ENCODE results near the gene MUSTN1. TPM values are rescaled to one million over a fixed set of nuclear protein-coding genes. Genes with fewer than 3 reads are reported as not detected.

MUSTN1 gene
- total and polyA plus RNA-seq, 2 experiments from 2014 or later: 1.2 to 1.4 TPM

GRCh38 chr3:52882377-52882776, 47.6 kb upstream of the MUSTN1 start:
- no peaks in the 10 kb centered on the region for H3K9me2 ChIP-seq (ENCODE audit: insufficient read depth)
- Mint-ChIP-seq H3K4me3 (no peak overlapping the region), H3K4me1 (no peaks in the 10 kb centered on the region), H3K27ac (no peak overlapping the region), H3K27me3 (ENCODE audit: insufficient read depth, low read depth, poor library complexity) (peaks cover 5% of the 10 kb centered on the region), H3K9me3 (no peaks in the 10 kb centered on the region), H3K36me3 (ENCODE audit: low read depth) (peaks cover 16% of the 10 kb centered on the region; the same call in 2 of the 3 replicates)
- H3K4me2 ChIP-seq: no peak overlapping the region
- peaks cover 14% of the 10 kb centered on the region for H3K79me2 ChIP-seq (replicated peaks; ENCODE audit: insufficient read depth)
- H2AFZ ChIP-seq: no peak overlapping the region
- H3K36me3 ChIP-seq (ENCODE audit: insufficient read depth): no peaks in the 10 kb centered on the region
- TF ChIP-seq EZH2 (IDR thresholded peaks at IDR 0.05; ENCODE audit: low read depth, unreplicated experiment) (no peak), EZH2phosphoT487 (IDR thresholded peaks at IDR 0.05; ENCODE audit: unreplicated experiment) (no peak), ZNF331 (CRISPR knock-in tag; IDR thresholded peaks at IDR 0.05; ENCODE audit: low read depth) (no peak), ZNF114 (CRISPR knock-in tag; IDR thresholded peaks at IDR 0.05) (no peak), ZNF462 (CRISPR knock-in tag; IDR thresholded peaks at IDR 0.05) (no peak), CREB1 (CRISPR knock-in tag; IDR thresholded peaks at IDR 0.05; ENCODE audit: low read depth) (no peak)
- ATAC-seq: no peak
- H3F3A ChIP-seq (replicated peaks; ENCODE audit: low read depth): no peaks in the 10 kb centered on the region
- DNase-seq (ENCODE audit: low spot score): no peak
- no peaks in the 10 kb centered on the region; the same call in none of the 2 replicates for H4K20me1 ChIP-seq (replicated peaks; ENCODE audit: insufficient read depth)
- no peaks in the 10 kb centered on the region for H3K4me1 ChIP-seq (ENCODE audit: insufficient read depth)
- no peak overlapping the region for H3K4me3 ChIP-seq
- no peaks in the 10 kb centered on the region for H3K27me3 ChIP-seq (ENCODE audit: insufficient read depth)
- H3K27ac ChIP-seq (ENCODE audit: low read depth): no peak overlapping the region

- no peak overlapping the region for H3K4me3 Mint-ChIP-seq
- no peak for TF ChIP-seq CREB1 (CRISPR knock-in tag; IDR thresholded peaks at IDR 0.05; ENCODE audit: low read depth)
- TF ChIP-seq REST (IDR thresholded peaks at IDR 0.05; ENCODE audit: unreplicated experiment): no peak
- no peak for TF ChIP-seq ETS1 (IDR thresholded peaks at IDR 0.05)
- no peak for TF ChIP-seq NANOG (IDR thresholded peaks at IDR 0.05; ENCODE audit: borderline replicate concordance)
These were observed 47.1 kb upstream of the MUSTN1 start for GRCh38 chr3:52881871-52882270.

More at GRCh38 chr3:52881871-52882270, 47.1 kb upstream of the MUSTN1 start:
- Histone ChIP-seq H3K4me3 (no peak overlapping the region), H3K27ac (ENCODE audit: low read depth) (no peak overlapping the region), H3K36me3 (ENCODE audit: insufficient read depth) (no peaks in the 10 kb centered on the region), H4K20me1 (replicated peaks; ENCODE audit: insufficient read depth) (no peaks in the 10 kb centered on the region; the same call in none of the 2 replicates), H3K27me3 (ENCODE audit: insufficient read depth) (no peaks in the 10 kb centered on the region), H3K4me2 (no peak overlapping the region), H3K4me1 (ENCODE audit: insufficient read depth) (no peaks in the 10 kb centered on the region), H3K9me2 (ENCODE audit: insufficient read depth) (no peaks in the 10 kb centered on the region), H2AFZ (no peak overlapping the region), H3K79me2 (replicated peaks; ENCODE audit: insufficient read depth) (peaks cover 17% of the 10 kb centered on the region), H3F3A (replicated peaks; ENCODE audit: low read depth) (no peaks in the 10 kb centered on the region)
- DNase-seq (ENCODE audit: low spot score): no peak
- no peak; the same call in 2 of the 3 replicates for ATAC-seq
- no peaks in the 10 kb centered on the region for H3K9me3 Mint-ChIP-seq
- no peak overlapping the region for H3K27ac Mint-ChIP-seq
- H3K4me1 Mint-ChIP-seq: no peaks in the 10 kb centered on the region
- peaks cover 16% of the 10 kb centered on the region; the same call in 2 of the 3 replicates for H3K36me3 Mint-ChIP-seq (ENCODE audit: low read depth)
- H3K27me3 Mint-ChIP-seq (ENCODE audit: insufficient read depth, low read depth, poor library complexity): peaks cover 5% of the 10 kb centered on the region

All from GM23338 (cell line).